ENCODE results near the gene OTOA.

OTOA gene

GRCh38 chr16:21698169-21699032, 34.6 kb downstream of the OTOA start:
- TF ChIP-seq CTCF (IDR thresholded peaks at IDR 0.05; ENCODE audit: low read depth, low read length, missing control alignments): peak; percentile 8
- DNase-seq (ENCODE audit: extremely low read depth, low read depth): no peak
- H3K4me3 ChIP-seq (replicated peaks; ENCODE audit: low read depth, low read length): no peak overlapping the region

GRCh38 chr16:21701271-21701670, 37.5 kb downstream of the OTOA start:
- no peak for DNase-seq (ENCODE audit: extremely low read depth, low read depth)
- TF ChIP-seq CTCF (IDR thresholded peaks at IDR 0.05; ENCODE audit: low read depth, low read length, missing control alignments): no peak
- no peak overlapping the region for H3K4me3 ChIP-seq (replicated peaks; ENCODE audit: low read depth, low read length)

- H3K4me3 ChIP-seq (replicated peaks; ENCODE audit: low read depth, low read length): no peak overlapping the region
- TF ChIP-seq CTCF (IDR thresholded peaks at IDR 0.05; ENCODE audit: low read depth, low read length, missing control alignments): no peak
- DNase-seq (ENCODE audit: extremely low read depth, low read depth): no peak
Observed at GRCh38 chr16:21702276-21702675, 38.5 kb downstream of the OTOA start.

GRCh38 chr16:21703156-21703555, 39.4 kb downstream of the OTOA start:
- TF ChIP-seq CTCF (IDR thresholded peaks at IDR 0.05; ENCODE audit: low read depth, low read length, missing control alignments): no peak
- no peak for DNase-seq (ENCODE audit: extremely low read depth, low read depth)
- no peak overlapping the region for H3K4me3 ChIP-seq (replicated peaks; ENCODE audit: low read depth, low read length)

- no peak for TF ChIP-seq CTCF (IDR thresholded peaks at IDR 0.05; ENCODE audit: low read depth, low read length, missing control alignments)
- DNase-seq (ENCODE audit: extremely low read depth, low read depth): no peak
- no peak overlapping the region for H3K4me3 ChIP-seq (replicated peaks; ENCODE audit: low read depth, low read length)
Observed at GRCh38 chr16:21703589-21704174, 39.9 kb downstream of the OTOA start.

GRCh38 chr16:21704266-21704665, 40.5 kb downstream of the OTOA start:
- H3K4me3 ChIP-seq (replicated peaks; ENCODE audit: low read depth, low read length): no peak overlapping the region
- DNase-seq (ENCODE audit: extremely low read depth, low read depth): no peak
- no peak for TF ChIP-seq CTCF (IDR thresholded peaks at IDR 0.05; ENCODE audit: low read depth, low read length, missing control alignments)

All from HFF-Myc (cell line).